HepG2 (cell line): ENCODE data around the gene SEPTIN11. TPM values are rescaled to one million over a fixed set of nuclear protein-coding genes. Genes with fewer than 3 reads are reported as not detected.

Source experiments
- ATF2 ChIP-seq: sonication (generic); formaldehyde crosslinking; IDR thresholded peaks from 2 replicates; pipeline ENCODE4 v1.4.0; 2020; ENCODE audit warnings: missing genetic modification reagents
- CREB1 ChIP-seq, 2 experiments: fragments of 450-650 bp in 1 of 2; IDR thresholded peaks; 2 replicates each; pipeline ENCODE4 v1.6.1; 2016 to 2017; ENCODE audit warnings: control low read depth in 1 of 2, mild to moderate bottlenecking in 1 of 2, missing compliant biosample characterization in 1 of 2, missing genetic modification characterization in 1 of 2
- GABPA ChIP-seq, 2 experiments: IDR thresholded peaks; 2 replicates each; pipeline ENCODE4 v1.6.1; 2011 to 2016; ENCODE audit warnings: low read depth in 2 of 2, low read length in 1 of 2, missing biosample characterization in 1 of 2, missing genetic modification characterization in 1 of 2
- HNF4G ChIP-seq, 2 experiments: sonication (generic) in 1 of 2; formaldehyde crosslinking in 1 of 2; IDR thresholded peaks; 2 replicates each; pipeline versions ENCODE4 v1.4.0 to v1.6.1; 2011 to 2020; ENCODE audit warnings: borderline replicate concordance in 2 of 2, low read depth in 2 of 2, mild to moderate bottlenecking in 2 of 2, low read length in 1 of 2, missing genetic modification reagents in 1 of 2, moderate library complexity in 1 of 2
- KLF16 ChIP-seq, 2 experiments: sonication (generic) in 1 of 2; formaldehyde crosslinking in 1 of 2; IDR thresholded peaks; 2 replicates each; pipeline versions ENCODE4 v1.6.1 to v1.8.0; 2016 to 2023; ENCODE audit warnings: missing genetic modification reagents in 2 of 2, missing compliant biosample characterization in 1 of 2
- MATR3 ChIP-seq: sonication (generic); formaldehyde crosslinking; IDR thresholded peaks from 2 replicates; pipeline ENCODE4 v1.4.0; 2020; ENCODE audit warnings: missing genetic modification reagents
- SRY ChIP-seq: sonication (generic); formaldehyde crosslinking; IDR thresholded peaks from 2 replicates; pipeline ENCODE4 v1.8.0; 2022; ENCODE audit warnings: mild to moderate bottlenecking, missing genetic modification reagents
- TEAD3 ChIP-seq: optimal IDR thresholded peaks from 2 replicates; pipeline ENCODE3; 2016; ENCODE audit warnings: borderline replicate concordance
- ZNF335 ChIP-seq: sonication (generic); formaldehyde crosslinking; IDR thresholded peaks from 2 replicates; pipeline ENCODE4 v1.4.0; 2020; ENCODE audit warnings: missing genetic modification reagents
- ZNF441 ChIP-seq: sonication (generic); formaldehyde crosslinking; IDR thresholded peaks from 2 replicates; pipeline ENCODE4 v1.7.0; 2021; ENCODE audit warnings: missing genetic modification reagents, borderline replicate concordance
- ZNF615 ChIP-seq: sonication (generic); formaldehyde crosslinking; IDR thresholded peaks from 2 replicates; pipeline ENCODE4 v1.5.0; 2020; ENCODE audit warnings: mild to moderate bottlenecking, missing genetic modification reagents, borderline replicate concordance
- polyA plus RNA-seq, 8 experiments: library from polyadenylated mRNA; depleted of rRNA in 3 of 8; stranded (reverse) in 7 of 8; unstranded in 1 of 8; fragments of >200 nt; fragmentation: Illumina TruSeq in 4 of 8; extraction: Trizol in 4 of 8; gene quantifications; 2 replicates each; pipeline versions ENCODE4 v1.2.1 to v1.2.3, GENCODE V29; 2011 to 2016; ENCODE audit warnings: low read depth in 4 of 8, missing spikeins in 1 of 8, mixed read lengths in 1 of 8; ENCODE audit not compliant: insufficient read depth in 1 of 8
- total RNA-seq, 5 experiments: library from RNA; depleted of rRNA; stranded (reverse); fragments of >200 nt; fragmentation: Illumina TruSeq; extraction: Trizol; gene quantifications; 2 replicates each; pipeline ENCODE4 v1.2.3, GENCODE V29; 2016; ENCODE audit warnings: low read depth in 1 of 5
- TF ChIP-seq, protein P1 (sequence below): sonication (generic); formaldehyde crosslinking; IDR thresholded peaks from 2 replicates; pipeline ENCODE4 v1.5.0; 2020; ENCODE audit warnings: missing genetic modification reagents
- TF ChIP-seq, protein P2 (sequence below), 2 experiments: fragments of 450-650 bp in 1 of 2; sonication (generic) in 1 of 2; formaldehyde crosslinking in 1 of 2; IDR thresholded peaks; 2 replicates each; pipeline versions ENCODE4 v1.6.1 to v1.8.0; 2016 to 2022; ENCODE audit warnings: antibody characterized with exemption in 1 of 2, mild to moderate bottlenecking in 1 of 2, missing genetic modification reagents in 1 of 2

Gene SEPTIN11
- total and polyA plus RNA-seq, 2 of the 13 experiments (the other 11 are each of a cell fraction or from before 2014, with no cell fraction given): 28.9 to 47.3 TPM

- TF ChIP-seq GABPA (IDR thresholded peaks at IDR 0.05; ENCODE audit: low read depth, low read length): no peak
- TF ChIP-seq GABPA (CRISPR knock-in tag; IDR thresholded peaks at IDR 0.05; ENCODE audit: low read depth): no peak
- TF ChIP-seq TEAD3: peak; percentile 60
- TF ChIP-seq ATF2 (CRISPR knock-in tag): no peak
- no peak for TF ChIP-seq ZNF615
- no peak for TF ChIP-seq MATR3 (CRISPR knock-in tag)
- no peak for TF ChIP-seq ZNF335 (CRISPR knock-in tag)
- no peak for TF ChIP-seq ZNF441 (CRISPR knock-in tag)
- TF ChIP-seq, protein P1, sequence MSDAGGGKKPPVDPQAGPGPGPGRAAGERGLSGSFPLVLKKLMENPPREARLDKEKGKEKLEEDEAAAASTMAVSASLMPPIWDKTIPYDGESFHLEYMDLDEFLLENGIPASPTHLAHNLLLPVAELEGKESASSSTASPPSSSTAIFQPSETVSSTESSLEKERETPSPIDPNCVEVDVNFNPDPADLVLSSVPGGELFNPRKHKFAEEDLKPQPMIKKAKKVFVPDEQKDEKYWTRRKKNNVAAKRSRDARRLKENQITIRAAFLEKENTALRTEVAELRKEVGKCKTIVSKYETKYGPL (CRISPR knock-in tag): no peak
- TF ChIP-seq, protein P2, sequence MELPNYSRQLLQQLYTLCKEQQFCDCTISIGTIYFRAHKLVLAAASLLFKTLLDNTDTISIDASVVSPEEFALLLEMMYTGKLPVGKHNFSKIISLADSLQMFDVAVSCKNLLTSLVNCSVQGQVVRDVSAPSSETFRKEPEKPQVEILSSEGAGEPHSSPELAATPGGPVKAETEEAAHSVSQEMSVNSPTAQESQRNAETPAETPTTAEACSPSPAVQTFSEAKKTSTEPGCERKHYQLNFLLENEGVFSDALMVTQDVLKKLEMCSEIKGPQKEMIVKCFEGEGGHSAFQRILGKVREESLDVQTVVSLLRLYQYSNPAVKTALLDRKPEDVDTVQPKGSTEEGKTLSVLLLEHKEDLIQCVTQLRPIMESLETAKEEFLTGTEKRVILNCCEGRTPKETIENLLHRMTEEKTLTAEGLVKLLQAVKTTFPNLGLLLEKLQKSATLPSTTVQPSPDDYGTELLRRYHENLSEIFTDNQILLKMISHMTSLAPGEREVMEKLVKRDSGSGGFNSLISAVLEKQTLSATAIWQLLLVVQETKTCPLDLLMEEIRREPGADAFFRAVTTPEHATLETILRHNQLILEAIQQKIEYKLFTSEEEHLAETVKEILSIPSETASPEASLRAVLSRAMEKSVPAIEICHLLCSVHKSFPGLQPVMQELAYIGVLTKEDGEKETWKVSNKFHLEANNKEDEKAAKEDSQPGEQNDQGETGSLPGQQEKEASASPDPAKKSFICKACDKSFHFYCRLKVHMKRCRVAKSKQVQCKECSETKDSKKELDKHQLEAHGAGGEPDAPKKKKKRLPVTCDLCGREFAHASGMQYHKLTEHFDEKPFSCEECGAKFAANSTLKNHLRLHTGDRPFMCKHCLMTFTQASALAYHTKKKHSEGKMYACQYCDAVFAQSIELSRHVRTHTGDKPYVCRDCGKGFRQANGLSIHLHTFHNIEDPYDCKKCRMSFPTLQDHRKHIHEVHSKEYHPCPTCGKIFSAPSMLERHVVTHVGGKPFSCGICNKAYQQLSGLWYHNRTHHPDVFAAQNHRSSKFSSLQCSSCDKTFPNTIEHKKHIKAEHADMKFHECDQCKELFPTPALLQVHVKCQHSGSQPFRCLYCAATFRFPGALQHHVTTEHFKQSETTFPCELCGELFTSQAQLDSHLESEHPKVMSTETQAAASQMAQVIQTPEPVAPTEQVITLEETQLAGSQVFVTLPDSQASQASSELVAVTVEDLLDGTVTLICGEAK (IDR thresholded peaks at IDR 0.05): no peak
- TF ChIP-seq, protein P2 (CRISPR knock-in tag; IDR thresholded peaks at IDR 0.05): no peak; the same call in 1 of the 2 replicates
- no peak for TF ChIP-seq HNF4G (IDR thresholded peaks at IDR 0.05; ENCODE audit: borderline replicate concordance, low read depth, low read length)
- TF ChIP-seq HNF4G (CRISPR knock-in tag; IDR thresholded peaks at IDR 0.05; ENCODE audit: borderline replicate concordance, low read depth): no peak
- TF ChIP-seq CREB1 (IDR thresholded peaks at IDR 0.05): 0 out of 2 replicates have a peak, but pooled peaks have one; percentile 18
- no peak for TF ChIP-seq CREB1 (CRISPR knock-in tag; IDR thresholded peaks at IDR 0.05)
- peak in 1 of 2 experiments; percentile 67; a peak in 1 of 4 replicates for TF ChIP-seq KLF16 (CRISPR knock-in tag; IDR thresholded peaks at IDR 0.05)
- TF ChIP-seq SRY (CRISPR knock-in tag): 0 out of 2 replicates have a peak, but pooled peaks have one; percentile 21
Observed at GRCh38 chr4:76949276-76950051, at the start of gene SEPTIN11 (continued).
